Measurements from ENCODE around the gene ZBTB38.

DNA sequence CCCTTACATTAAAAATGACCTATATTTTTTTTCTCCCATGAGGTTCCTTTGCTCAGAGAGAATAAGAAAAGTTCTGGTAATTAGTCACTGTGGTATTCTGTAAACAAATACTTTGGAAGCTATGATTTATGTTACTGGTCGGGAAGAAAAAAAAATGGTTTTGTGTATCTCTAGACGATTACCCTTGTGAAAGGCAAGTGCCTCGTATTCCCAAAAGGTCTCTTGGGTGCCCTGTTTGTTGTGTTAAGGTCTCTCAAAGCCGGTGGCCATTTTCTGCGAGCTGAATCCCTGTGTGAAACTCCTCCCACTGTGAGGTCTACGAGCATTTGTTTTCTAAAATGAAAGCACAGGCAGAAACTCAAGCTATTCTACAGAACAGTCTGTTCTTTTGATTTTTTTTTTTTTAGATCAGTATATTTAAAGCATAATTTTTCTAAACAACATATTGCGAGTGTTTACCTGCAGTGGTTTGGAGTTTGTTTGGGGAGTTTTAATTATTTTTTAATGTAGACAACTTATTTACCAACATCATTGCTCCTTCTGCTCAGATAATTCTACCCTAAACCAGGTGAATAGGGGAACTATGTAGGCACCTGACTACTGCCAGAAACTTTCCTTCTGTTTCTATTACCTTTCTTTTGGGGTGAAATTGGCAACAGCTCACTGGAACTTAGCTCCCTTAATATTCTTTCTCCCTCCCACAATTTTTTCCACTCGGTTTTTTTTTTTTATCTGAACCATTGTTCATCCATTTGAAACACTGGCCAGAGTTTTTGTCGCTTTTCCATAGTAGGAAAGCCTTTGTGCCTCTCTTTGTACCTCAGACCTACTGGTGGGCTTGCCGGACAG is 44.0 kb downstream of the ZBTB38 start:
- TF ChIP-seq CTCF (IDR thresholded peaks at IDR 0.05) = no peak
- TF ChIP-seq POLR2A (IDR thresholded peaks at IDR 0.05) = no peak

Measured in breast epithelium (tissue), 3 donors.